ENCODE measurements around the gene CHRDL1.
A peak's percentile ranks its signal among the peaks of the same experiment; 100 is the strongest.
"Not testable (repeated sequence)": the region's sequence is repeated elsewhere in the genome, so short reads cannot be mapped to it uniquely, and the experiment has no call there.

CHRDL1 gene

GRCh38 chrX:110741213-110741796 is 54.3 kb downstream of the CHRDL1 start:
- DNase-seq, result no peak

DNA sequence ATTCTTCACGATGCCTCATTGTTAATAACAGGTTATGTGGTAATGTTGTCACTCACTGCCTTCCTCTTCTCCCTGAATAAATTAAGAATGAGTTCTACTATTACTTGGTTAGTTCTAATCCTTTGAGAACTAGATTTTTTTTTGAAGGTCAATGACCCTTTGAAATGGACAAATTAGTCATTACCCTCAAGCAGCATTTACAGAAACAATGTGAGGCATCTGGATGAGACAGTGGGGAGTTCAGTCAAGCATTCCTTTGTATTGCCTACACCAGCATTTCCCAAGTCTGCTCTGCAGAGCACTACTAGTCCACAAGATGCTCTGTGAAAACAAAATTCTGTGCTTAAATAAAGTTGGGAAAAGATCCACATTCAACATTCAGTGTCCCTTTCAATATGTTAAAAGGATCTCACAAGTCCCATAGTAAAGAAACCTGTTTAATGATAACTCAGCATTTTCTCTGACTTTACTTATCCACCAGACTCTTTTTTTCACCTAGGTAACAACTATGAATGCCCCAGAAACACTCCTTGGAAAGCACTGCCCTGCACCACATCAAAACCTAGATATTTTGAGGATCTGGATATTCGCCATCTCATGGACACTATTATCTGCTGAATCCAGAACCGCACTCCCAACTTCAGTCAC is 60.6 kb downstream of the CHRDL1 start:
- DNase-seq, result no peak

DNA sequence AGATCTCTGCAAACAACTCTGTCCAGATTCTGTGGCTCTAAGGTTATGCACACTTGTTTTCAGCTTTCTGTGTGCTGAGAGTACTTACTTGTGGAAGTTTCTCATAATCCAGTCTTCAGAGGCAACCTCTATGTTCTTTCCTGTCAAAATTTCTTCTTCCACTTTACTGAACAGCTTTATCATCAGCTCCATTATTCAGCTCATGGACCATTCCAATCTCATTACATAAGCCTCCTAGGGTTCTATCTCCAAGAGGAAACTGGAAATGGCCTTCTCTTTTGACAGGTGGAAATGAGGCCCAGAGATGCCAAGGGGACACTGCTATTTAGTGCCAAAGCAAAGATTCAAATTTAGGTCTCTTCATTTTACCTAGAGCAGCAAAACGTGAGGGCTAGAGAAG is 61.3 kb downstream of the CHRDL1 start:
- no peak for DNase-seq

- DNase-seq, result no peak
Observed at GRCh38 chrX:110733166-110733565, 62.5 kb downstream of the CHRDL1 start.

DNA sequence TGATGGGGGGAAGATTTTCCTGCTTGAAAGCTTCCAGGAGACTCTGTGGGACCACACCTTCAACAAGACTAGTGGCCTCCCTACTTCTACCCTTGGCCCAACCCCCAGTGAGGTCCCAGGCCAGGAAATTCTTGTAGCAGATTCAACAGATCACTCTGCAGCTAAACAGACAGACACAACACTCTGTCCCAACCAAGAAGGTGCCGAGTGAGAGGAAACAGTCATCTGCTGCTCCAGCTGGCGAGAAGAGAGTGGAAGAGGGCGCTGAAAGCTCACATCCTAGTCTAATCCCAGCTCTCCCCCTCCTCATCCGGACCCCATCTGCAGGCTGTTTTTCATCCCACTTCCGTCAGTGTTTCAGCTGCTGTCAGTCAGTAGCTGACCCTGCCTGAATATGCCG is 63.4 kb downstream of the CHRDL1 start:
- no peak for DNase-seq

- DNase-seq, result no peak
Observed at GRCh38 chrX:110723844-110724243, 71.8 kb downstream of the CHRDL1 start.

DNA sequence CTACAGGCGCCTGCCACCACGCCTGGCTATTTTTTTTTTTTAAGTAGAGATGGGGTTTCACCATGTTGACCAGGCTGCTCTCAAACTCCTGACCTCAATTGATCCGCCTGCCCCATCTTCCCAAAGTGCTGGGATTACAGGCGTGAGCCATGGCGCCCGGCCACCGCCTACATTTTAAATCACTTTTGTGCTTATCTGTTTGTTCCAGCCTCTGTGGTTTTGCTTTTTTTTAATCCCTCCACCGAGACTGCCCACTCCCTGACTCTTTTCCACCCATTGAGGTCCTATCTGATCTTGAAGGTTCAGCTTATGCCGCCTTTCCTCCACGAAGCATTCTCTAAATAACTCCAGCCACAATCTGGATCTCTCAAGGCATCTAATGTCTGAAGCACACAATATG is 73.5 kb downstream of the CHRDL1 start:
- no peak for DNase-seq

- DNase-seq, result no peak
Observed at GRCh38 chrX:110713666-110714065, 82.0 kb downstream of the CHRDL1 start.

DNA sequence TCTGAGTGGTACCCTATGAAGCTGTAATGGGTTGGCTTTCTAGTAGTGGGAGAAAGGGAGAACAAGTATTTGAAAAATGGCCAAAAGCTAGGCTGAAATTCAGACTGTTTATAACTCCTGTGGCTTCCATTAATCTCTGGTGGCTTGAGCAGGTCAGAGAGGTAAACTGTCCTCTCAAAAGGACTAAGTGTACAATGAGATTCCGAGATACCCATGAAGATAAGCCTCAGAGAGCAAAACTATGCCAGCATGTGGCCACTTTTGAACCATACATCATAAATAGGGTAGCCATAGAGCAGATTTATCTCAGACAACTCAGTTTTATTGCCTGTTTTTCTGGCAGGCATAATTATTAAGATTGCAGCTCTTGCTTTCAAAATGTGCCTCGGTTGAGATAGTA is 89.2 kb downstream of the CHRDL1 start:
- DNase-seq, result no peak

- DNase-seq, result no peak
Observed at GRCh38 chrX:110703641-110704040, 92.0 kb downstream of the CHRDL1 start.

DNA sequence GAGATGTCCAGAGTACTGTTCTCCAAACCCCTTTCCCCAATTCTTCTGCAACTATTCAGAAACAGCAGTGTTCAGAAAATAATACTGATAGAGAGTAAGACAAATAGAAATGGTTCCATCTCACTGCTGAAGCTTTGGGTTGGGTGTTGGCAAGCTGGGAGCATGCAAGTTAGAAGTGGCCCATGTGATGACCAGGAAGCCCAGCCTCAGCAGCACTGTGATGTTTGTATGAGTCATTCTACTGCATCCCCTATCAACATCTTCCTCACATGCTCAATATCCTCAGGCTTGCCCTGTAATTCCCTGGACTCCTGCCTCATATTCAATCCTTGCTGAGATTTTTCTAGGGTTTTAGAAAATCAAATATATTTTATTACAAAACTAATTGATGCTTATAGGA is 96.5 kb downstream of the CHRDL1 start:
- DNase-seq, result no peak

DNA sequence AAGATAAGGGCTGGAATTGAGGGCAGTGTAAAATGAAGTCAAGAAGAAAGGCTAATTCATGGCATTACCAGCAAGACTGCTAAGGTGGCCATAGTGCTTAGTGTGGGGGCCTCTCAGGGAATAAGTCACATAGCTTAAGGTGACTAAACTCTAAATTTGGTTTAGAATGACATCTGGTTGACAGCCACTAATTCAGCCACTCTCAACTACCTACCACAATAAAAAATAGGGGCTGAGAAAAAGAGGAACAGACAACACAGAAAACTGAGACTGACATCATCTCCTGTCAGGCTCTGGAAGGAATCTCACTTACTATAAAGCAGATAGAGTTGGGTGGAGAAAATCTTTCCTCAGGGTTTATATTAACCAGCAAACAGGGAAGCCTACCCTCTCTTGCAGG is 96.9 kb downstream of the CHRDL1 start:
- no peak for DNase-seq

DNA sequence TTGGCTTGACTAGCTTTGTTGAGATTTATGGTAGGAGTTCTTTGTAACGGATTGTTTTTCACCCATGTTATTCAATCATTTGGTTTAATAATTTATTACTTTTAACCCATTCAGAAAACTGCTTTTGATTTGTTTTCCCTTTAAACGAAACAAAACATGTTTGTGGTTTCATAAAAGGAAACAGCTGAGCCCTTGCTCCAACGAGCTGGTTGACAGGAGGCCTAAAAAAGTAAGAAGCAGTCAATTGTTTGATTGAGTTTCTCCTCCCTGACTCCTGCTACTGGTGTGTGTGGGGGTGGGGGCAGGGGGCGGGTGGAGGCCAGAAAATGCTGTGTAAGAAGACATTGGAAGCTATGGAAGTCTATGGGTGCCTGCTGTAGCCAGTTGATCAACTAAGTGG is 102.8 kb downstream of the CHRDL1 start:
- DNase-seq, result no peak

GRCh38 chrX:110691446-110691845 is 104.2 kb downstream of the CHRDL1 start:
- DNase-seq, result no peak

DNA sequence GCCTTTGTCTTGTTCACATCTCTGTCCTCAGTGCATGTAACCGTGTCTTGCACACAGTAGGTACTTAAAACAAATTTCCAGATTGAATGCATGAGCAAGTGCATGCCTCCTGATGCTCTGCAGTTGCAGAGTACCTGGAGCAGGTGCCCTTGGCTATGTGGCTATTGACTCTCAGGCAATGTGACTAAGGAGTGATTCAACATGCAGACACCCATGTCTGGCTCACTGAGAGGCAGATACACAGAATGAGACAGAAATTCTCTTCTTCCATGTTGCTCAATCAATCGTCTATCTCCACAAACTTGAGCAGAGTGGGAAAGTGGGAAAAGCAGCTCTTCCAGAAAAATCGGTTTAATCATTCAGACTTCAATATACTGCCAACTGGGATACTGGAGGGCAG is 111.0 kb downstream of the CHRDL1 start:
- DNase-seq, result no peak

DNA sequence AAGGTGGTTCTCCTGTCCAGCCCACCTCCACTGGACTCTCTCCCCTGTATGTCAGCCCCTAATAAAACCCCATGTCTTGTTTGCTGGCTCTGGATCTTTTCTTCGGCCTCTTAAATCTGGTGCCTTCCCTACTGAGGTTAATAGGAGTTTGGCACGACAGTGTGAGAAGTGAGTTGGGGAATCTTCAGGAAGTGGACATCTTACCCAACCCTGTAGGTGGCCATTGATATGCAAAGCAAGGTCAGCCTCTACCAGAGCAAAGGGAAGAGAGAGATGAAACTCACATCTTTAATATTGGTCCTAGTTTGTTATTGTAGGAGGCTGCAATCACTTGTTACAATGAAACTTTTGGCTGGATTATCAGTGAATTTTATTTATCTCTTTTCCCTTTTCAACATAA is 111.7 kb downstream of the CHRDL1 start:
- no peak for DNase-seq

DNA sequence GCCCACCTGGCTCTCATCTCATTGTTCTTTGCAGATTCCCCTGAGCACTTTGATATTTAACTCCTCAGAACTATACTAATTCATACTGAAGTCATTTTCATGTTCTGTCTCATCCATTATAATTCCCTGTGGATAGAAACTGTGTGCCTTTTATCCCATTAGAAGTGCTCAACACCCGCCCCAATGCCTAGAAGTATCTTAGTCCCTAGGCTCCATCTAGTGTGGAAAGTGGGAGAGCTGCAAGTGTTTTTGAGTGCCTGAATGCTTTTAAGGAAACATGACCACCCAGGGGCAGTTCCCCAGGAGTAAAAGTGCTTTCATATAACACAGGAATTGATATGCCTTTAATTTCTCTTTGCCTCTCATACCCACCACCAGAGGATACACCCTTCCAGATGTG is 117.0 kb downstream of the CHRDL1 start:
- DNase-seq, result no peak

GRCh38 chrX:110675886-110676285 is 119.7 kb downstream of the CHRDL1 start:
- no peak for DNase-seq

- DNase-seq, result no peak
Observed at GRCh38 chrX:110671068-110671803, 124.4 kb downstream of the CHRDL1 start.

- DNase-seq, result no peak
Observed at GRCh38 chrX:110669572-110669971, 126.0 kb downstream of the CHRDL1 start.

DNA sequence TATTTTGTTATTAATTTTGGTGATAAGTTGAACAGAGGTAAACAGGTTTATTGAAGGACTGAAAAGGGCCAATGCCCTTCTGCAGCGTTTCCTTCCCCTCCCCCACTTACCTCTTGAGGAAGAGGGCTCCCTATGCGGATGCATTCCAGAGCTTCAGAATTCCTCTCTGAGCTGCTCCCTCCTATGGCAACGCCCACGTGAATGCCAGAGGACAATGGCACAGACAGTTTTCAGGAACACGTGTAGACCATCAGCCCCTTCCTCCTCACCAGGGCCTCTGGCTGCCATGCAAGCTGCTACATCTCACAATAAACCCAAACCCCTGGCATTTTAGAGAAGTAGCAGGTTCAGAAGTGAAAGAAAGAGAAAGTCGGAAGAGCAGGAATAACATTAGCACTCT is 127.9 kb downstream of the CHRDL1 start:
- no peak for DNase-seq

GRCh38 chrX:110665223-110666002 is 130.2 kb downstream of the CHRDL1 start:
- peak in 1 of 2 experiments; percentile 13 for DNase-seq

GRCh38 chrX:110657073-110657472 is 138.5 kb downstream of the CHRDL1 start:
- DNase-seq, result no peak

DNA sequence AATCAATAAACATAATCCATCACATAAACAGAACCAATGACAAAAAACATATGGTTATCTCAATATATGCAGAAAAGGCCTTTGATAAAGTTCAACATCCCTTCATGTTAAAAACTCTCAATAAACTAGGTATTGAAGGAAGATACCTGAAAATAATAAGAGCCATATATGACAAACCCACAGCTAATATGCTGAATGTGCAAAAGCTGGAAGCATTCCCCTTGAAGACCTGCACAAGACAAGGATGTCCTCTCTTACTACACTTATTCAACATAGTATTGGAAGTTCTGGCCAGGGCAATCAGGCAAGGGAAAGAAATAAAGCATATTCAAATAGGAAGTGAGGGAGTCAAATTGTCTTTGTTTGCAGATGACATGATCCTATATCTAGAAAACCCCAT is 141.3 kb downstream of the CHRDL1 start:
- not testable (repeated sequence) for DNase-seq

Measured in AML-193 (cell line).